ENCODE data around the gene KCNMB1. TPM values are rescaled to one million over a fixed set of nuclear protein-coding genes. Genes with fewer than 3 reads are reported as not detected.

Gene KCNMB1, protein sequence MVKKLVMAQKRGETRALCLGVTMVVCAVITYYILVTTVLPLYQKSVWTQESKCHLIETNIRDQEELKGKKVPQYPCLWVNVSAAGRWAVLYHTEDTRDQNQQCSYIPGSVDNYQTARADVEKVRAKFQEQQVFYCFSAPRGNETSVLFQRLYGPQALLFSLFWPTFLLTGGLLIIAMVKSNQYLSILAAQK
- total RNA-seq, result 0.30 TPM in 1 of 2 replicates, not detected in the other

DNA sequence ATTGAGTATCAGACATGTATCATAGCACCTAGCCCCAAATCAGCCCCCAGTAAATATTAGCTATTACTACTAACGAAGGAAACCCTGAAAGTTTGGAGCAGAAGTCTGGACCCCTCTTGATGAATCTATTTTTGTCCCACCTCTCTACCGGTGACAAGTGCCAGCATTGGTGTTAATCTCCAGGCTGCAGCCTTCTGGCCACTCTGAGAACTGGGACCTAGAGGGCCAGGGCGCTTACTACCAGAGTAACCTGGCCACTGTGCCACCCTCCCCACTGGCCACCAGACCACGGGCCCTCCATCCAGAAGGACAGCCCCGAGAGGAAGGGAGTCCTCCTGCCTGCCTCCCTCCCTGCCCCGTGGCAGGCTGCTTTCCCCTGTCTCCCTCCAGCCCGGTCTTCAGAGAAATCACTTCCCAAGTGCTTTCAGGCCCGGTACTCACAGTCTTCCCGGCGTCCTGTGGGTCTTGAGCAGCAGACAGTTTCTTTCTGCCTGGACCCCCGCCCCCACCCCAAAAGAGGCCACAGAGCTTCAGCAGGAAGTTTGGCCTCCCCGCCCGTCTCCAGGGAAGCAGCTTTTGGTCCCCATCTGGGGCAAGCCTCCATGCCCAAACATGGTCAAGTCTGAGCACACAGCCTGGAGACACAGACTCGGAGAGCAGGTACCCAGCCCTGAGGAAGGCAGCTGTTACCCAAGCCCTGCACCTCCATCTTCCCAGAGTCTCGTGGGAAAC is at the start of gene KCNMB1:
TSS of gene KCNMB1 (minus strand) at position 550 of the 732 bp plus-strand sequence. CDS start 3,920 bp downstream, outside the sequence.

Other genes with a start within 250 kb of the KCNMB1 start
- gene C5orf58, start 156.4 kb downstream of the KCNMB1 start, total RNA-seq, result not detected in 2 replicates
- gene LCP2, start 91.6 kb downstream of the KCNMB1 start, total RNA-seq, result 8.8 and 9.4 TPM in 2 replicates
- 0.10 and 0.20 TPM in 2 replicates for gene KCNIP1, start 114.7 kb upstream of the KCNMB1 start, total RNA-seq